IMR-90 (cell line): ENCODE results near the gene ELMO1. TPM values are rescaled to one million over a fixed set of nuclear protein-coding genes. Genes with fewer than 3 reads are reported as not detected.

Experiments
- ATAC-seq: fragments of 200-7000 bp; cut with Tn5 transposase; 2 replicates; pipeline ENCODE4 v1.9.1; 2020; ENCODE audit warnings: low read depth, mild to moderate bottlenecking, moderate library complexity
- BruUV-seq: library from RNA; stranded (reverse); fragments of 400-500 nt; replicated peaks from 2 replicates; lab custom pipeline; 2021; lab: Mats Ljungman, UMichigan
- CTCF ChIA-PET: fragments of 300-600 bp; formaldehyde crosslinking; extraction: SDS; loops from one replicate; lab custom pipeline; 2021; ENCODE audit warnings: antibody characterized with exemption; lab: Yijun Ruan, JAX
- POLR2A ChIA-PET: fragments of 300-600 bp; sonication (Branson Sonifier 250); formaldehyde crosslinking; loops from one replicate; lab custom pipeline; 2022; ENCODE audit warnings: antibody characterized with exemption; ENCODE audit not compliant: unreplicated experiment; lab: Charles Lee
- DNase-seq: peaks from one replicate; pipeline ENCODE4 v3.0.0; 2013
- H2AFZ ChIP-seq: replicated peaks from 2 replicates; pipeline ENCODE3; 2013; ENCODE audit warnings: low read length, mild to moderate bottlenecking; ENCODE audit not compliant: poor library complexity
- H2AK5ac ChIP-seq: 2 replicates; pipeline ENCODE4 v1.6.1; 2013; ENCODE audit warnings: low read depth, low read length, inconsistent platforms
- H2AK9ac ChIP-seq: replicated peaks from 2 replicates; pipeline ENCODE3; 2013; ENCODE audit warnings: mild to moderate bottlenecking, low read depth, low read length, moderate library complexity; ENCODE audit not compliant: poor library complexity
- H2BK120ac ChIP-seq: 2 replicates; pipeline ENCODE4 v1.6.1; 2013; ENCODE audit warnings: low read depth, low read length, inconsistent platforms
- H2BK15ac ChIP-seq: 3 replicates; pipeline ENCODE4 v1.6.1; 2013; ENCODE audit warnings: low read depth, low read length, inconsistent platforms
- H2BK20ac ChIP-seq: 2 replicates; pipeline ENCODE4 v1.6.1; 2013; ENCODE audit warnings: low read depth, mild to moderate bottlenecking, inconsistent platforms, low read length, moderate library complexity
- H2BK5ac ChIP-seq: 2 replicates; pipeline ENCODE4 v1.6.1; 2013; ENCODE audit warnings: mild to moderate bottlenecking, low read depth, low read length, inconsistent platforms; ENCODE audit not compliant: poor library complexity, severe bottlenecking
- H3K14ac ChIP-seq: replicated peaks from 2 replicates; pipeline ENCODE4 v1.6.1; 2013; ENCODE audit warnings: low read depth, low read length, inconsistent platforms
- H3K18ac ChIP-seq: 2 replicates; pipeline ENCODE4 v1.6.1; 2013; ENCODE audit warnings: low read depth, low read length, control low read depth
- H3K23ac ChIP-seq: 2 replicates; pipeline ENCODE4 v1.6.1; 2013; ENCODE audit warnings: low read depth, low read length, inconsistent platforms
- H3K27ac ChIP-seq: 2 replicates; pipeline ENCODE4 v1.5.1; 2013; ENCODE audit warnings: mild to moderate bottlenecking, control low read depth, low read length; ENCODE audit not compliant: insufficient read depth
- H3K27me3 ChIP-seq: 2 replicates; pipeline ENCODE4 v1.6.1; 2013; ENCODE audit warnings: low read length; ENCODE audit not compliant: control insufficient read depth, insufficient read depth
- H3K36me3 ChIP-seq: 2 replicates; pipeline ENCODE4 v1.6.1; 2013; ENCODE audit warnings: low read length, mixed read lengths; ENCODE audit not compliant: control insufficient read depth, insufficient read depth
- H3K4ac ChIP-seq: 2 replicates; pipeline ENCODE4 v1.6.1; 2013; ENCODE audit warnings: low read depth, low read length, inconsistent platforms
- H3K4me1 ChIP-seq: 2 replicates; pipeline ENCODE4 v1.6.1; 2013; ENCODE audit warnings: low read length, mixed read lengths; ENCODE audit not compliant: control insufficient read depth, insufficient read depth
- H3K4me2 ChIP-seq: 2 replicates; pipeline ENCODE4 v1.6.1; 2013; ENCODE audit warnings: low read depth, mild to moderate bottlenecking, control low read depth, low read length, moderate library complexity
- H3K4me3 ChIP-seq: 2 replicates; pipeline ENCODE4 v1.5.1; 2013; ENCODE audit warnings: low read depth, mild to moderate bottlenecking, control low read depth, low read length, moderate library complexity; ENCODE audit not compliant: insufficient read depth
- H3K56ac ChIP-seq: 2 replicates; pipeline ENCODE4 v1.6.1; 2013; ENCODE audit warnings: low read length, inconsistent platforms; ENCODE audit not compliant: insufficient read depth; ENCODE audit errors: extremely low read depth
- H3K79me1 ChIP-seq, 2 experiments: 2 replicates each; pipeline ENCODE4 v1.6.1; 2013; ENCODE audit warnings: low read length in 2 of 2, inconsistent platforms in 1 of 2, low read depth in 1 of 2
- H3K9ac ChIP-seq: 2 replicates; pipeline ENCODE4 v1.6.1; 2013; ENCODE audit warnings: low read depth, low read length, control low read depth
- H3K9me1 ChIP-seq: 2 replicates; pipeline ENCODE4 v1.6.1; 2013; ENCODE audit warnings: low read length, inconsistent platforms; ENCODE audit not compliant: insufficient read depth
- H3K9me3 ChIP-seq: 2 replicates; pipeline ENCODE4 v1.6.1; 2013; ENCODE audit warnings: low read length; ENCODE audit not compliant: control insufficient read depth, insufficient read depth
- H4K20me1 ChIP-seq: 2 replicates; pipeline ENCODE4 v1.6.1; 2013; ENCODE audit warnings: low read length, inconsistent platforms; ENCODE audit not compliant: insufficient read depth
- H4K5ac ChIP-seq: 2 replicates; pipeline ENCODE4 v1.6.1; 2013; ENCODE audit warnings: mild to moderate bottlenecking, low read depth, low read length, control low read depth
- H4K8ac ChIP-seq, 2 experiments: 2 replicates each; pipeline ENCODE4 v1.6.1; 2013; ENCODE audit warnings: low read depth in 2 of 2, low read length in 2 of 2, control low read depth in 1 of 2, inconsistent platforms in 1 of 2
- H4K91ac ChIP-seq: 2 replicates; pipeline ENCODE4 v1.6.1; 2013; ENCODE audit warnings: low read depth, low read length, inconsistent platforms; ENCODE audit not compliant: insufficient read depth
- BHLHE40 ChIP-seq: fragments of 150-350 bp; IDR thresholded peaks from 2 replicates; pipeline ENCODE4 v1.6.1; 2016; ENCODE audit warnings: mild to moderate bottlenecking, low read depth, low read length
- CEBPB ChIP-seq: IDR thresholded peaks from 2 replicates; pipeline ENCODE4 v1.6.1; 2012; ENCODE audit warnings: low read depth, low read length, improper control_type of control experiment
- CHD1 ChIP-seq: IDR thresholded peaks from 2 replicates; pipeline ENCODE4 v1.6.1; 2012; ENCODE audit warnings: low read depth, low read length, improper control_type of control experiment
- FOS ChIP-seq: fragments of 150-350 bp; IDR thresholded peaks from 2 replicates; pipeline ENCODE4 v1.6.1; 2016; ENCODE audit warnings: low read depth, low read length
- MAZ ChIP-seq: IDR thresholded peaks from 2 replicates; pipeline ENCODE4 v1.6.1; 2012; ENCODE audit warnings: low read depth, mild to moderate bottlenecking, low read length, improper control_type of control experiment, moderate library complexity, borderline replicate concordance
- MXI1 ChIP-seq: IDR thresholded peaks from 2 replicates; pipeline ENCODE4 v1.6.1; 2012; ENCODE audit warnings: low read depth, mild to moderate bottlenecking, low read length, moderate library complexity, borderline replicate concordance
- POLR2A ChIP-seq: IDR thresholded peaks from 2 replicates; pipeline ENCODE4 v1.6.1; 2012; ENCODE audit warnings: mild to moderate bottlenecking, low read depth, low read length
- WGBS, 2 experiments: methylation state at CpG; one replicate each; pipeline versions ENCODE4 v1.1.5 to v1.1.7; 2013; ENCODE audit warnings: missing lambda C conversion rate in 2 of 2; ENCODE audit not compliant: insufficient read length in 1 of 2; ENCODE audit errors: extremely low coverage in 2 of 2; 5-methylcytosine and 5-hydroxymethylcytosine counted together
- dilution Hi-C: fragments of 300-500 bp; cut with HindIII; formaldehyde crosslinking; loops from one replicate; pipeline ENCODE4 v1.14.3; 2018; ENCODE audit warnings: low sequenced_read_pairs; ENCODE audit not compliant: unreplicated experiment
- in situ Hi-C: fragments of 300-500 bp; cut with MboI; formaldehyde crosslinking; loops from 3 replicates; pipeline ENCODE4 v1.14.3; 2019; ENCODE audit warnings: low sequenced_read_pairs, inconsistent platforms, mixed read lengths
- intact Hi-C: fragments of 100-400 bp; cut with micrococcal nuclease; formaldehyde crosslinking; loops from 2 replicates; pipeline ENCODE4 v1.10.0; 2022
- polyA plus RNA-seq, 3 experiments: library from polyadenylated mRNA; depleted of rRNA; stranded (reverse); fragments of >200 nt; gene quantifications; 2 replicates each; pipeline ENCODE4 v1.2.3, GENCODE V29; 2012; ENCODE audit warnings: low replicate concordance in 1 of 3
- total RNA-seq: library from RNA; depleted of rRNA; stranded (reverse); fragments of >200 nt; gene quantifications from 2 replicates; pipeline ENCODE4 v1.2.3, GENCODE V29; 2012
- TF ChIP-seq, protein P1 (sequence below): conservative IDR thresholded peaks from 2 replicates; pipeline ENCODE4 v1.5.1; 2012; ENCODE audit warnings: mild to moderate bottlenecking, low read depth, low read length, improper control_type of control experiment
- TF ChIP-seq, protein P2 (sequence below): fragments of 150-350 bp; IDR thresholded peaks from 2 replicates; pipeline ENCODE4 v1.6.1; 2017; ENCODE audit warnings: mild to moderate bottlenecking, antibody characterized with exemption, low read length, low read depth

The ELMO1 gene
- total and polyA plus RNA-seq, 2 of the 4 experiments (the other 2 are of a cell fraction) = 0.03 TPM; not detected in 1

DNA sequence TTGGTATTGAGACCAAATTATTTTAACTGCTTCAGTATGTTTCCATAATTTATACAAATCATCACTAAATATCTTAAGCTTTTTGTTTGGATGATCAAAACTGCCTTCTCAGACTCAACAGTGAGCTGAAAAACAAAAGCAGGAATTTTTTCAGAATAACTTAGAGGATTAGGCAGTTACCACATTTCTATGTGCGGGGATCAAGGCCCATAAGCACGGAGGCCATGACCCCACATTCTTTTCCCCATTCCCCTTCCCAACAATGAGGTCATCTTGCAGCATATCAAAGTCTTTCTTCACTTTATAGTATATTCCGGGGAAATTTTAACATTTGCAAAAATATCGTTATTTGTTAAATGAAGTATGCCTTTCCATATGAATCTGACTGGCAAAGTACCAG lies 125.8 kb downstream of the ELMO1 start:
- intact Hi-C loops (no loop called here), in situ Hi-C loops (no loop called here), dilution Hi-C loops (no loop called here)
- Histone ChIP-seq H4K20me1 (no peaks in the 10 kb centered on the region), H4K8ac (no peak overlapping the region), H2AFZ (no peak overlapping the region), H4K91ac (no peak overlapping the region), H3K4me2 (no peak overlapping the region), H2AK5ac (no peak overlapping the region), H3K4me3 (no peak overlapping the region), H2BK120ac (no peak overlapping the region), H3K36me3 (no peaks in the 10 kb centered on the region), H3K9me1 (no peaks in the 10 kb centered on the region), H3K27ac (no peak overlapping the region), H4K5ac (no peak overlapping the region), H2AK9ac (no peak overlapping the region), H3K4me1 (no peaks in the 10 kb centered on the region), H3K79me1 (no peaks in the 10 kb centered on the region), H2BK20ac (no peak overlapping the region), H3K56ac (no peak overlapping the region), H3K27me3 (no peaks in the 10 kb centered on the region), H3K9ac (no peak overlapping the region), H2BK5ac (no peak overlapping the region), H2BK15ac (no peak overlapping the region), H3K9me3 (peaks cover 8% of the 10 kb centered on the region), H3K14ac (no peak overlapping the region), H3K18ac (no peak overlapping the region), H3K23ac (no peak overlapping the region), H3K4ac (no peak overlapping the region)
- no CpG with 5 or more reads among the region's 4 CpGs for WGBS, 2 experiments
- POLR2A ChIA-PET = no interaction called here
- no peak for DNase-seq
- TF ChIP-seq POLR2A (no peak), CEBPB (no peak), MAZ (no peak), FOS (no peak), BHLHE40 (no peak), MXI1 (no peak), CHD1 (no peak)
- TF ChIP-seq, protein P1, sequence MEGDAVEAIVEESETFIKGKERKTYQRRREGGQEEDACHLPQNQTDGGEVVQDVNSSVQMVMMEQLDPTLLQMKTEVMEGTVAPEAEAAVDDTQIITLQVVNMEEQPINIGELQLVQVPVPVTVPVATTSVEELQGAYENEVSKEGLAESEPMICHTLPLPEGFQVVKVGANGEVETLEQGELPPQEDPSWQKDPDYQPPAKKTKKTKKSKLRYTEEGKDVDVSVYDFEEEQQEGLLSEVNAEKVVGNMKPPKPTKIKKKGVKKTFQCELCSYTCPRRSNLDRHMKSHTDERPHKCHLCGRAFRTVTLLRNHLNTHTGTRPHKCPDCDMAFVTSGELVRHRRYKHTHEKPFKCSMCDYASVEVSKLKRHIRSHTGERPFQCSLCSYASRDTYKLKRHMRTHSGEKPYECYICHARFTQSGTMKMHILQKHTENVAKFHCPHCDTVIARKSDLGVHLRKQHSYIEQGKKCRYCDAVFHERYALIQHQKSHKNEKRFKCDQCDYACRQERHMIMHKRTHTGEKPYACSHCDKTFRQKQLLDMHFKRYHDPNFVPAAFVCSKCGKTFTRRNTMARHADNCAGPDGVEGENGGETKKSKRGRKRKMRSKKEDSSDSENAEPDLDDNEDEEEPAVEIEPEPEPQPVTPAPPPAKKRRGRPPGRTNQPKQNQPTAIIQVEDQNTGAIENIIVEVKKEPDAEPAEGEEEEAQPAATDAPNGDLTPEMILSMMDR = no peak
- TF ChIP-seq, protein P2, sequence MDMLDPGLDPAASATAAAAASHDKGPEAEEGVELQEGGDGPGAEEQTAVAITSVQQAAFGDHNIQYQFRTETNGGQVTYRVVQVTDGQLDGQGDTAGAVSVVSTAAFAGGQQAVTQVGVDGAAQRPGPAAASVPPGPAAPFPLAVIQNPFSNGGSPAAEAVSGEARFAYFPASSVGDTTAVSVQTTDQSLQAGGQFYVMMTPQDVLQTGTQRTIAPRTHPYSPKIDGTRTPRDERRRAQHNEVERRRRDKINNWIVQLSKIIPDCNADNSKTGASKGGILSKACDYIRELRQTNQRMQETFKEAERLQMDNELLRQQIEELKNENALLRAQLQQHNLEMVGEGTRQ = no peak
- no peak for ATAC-seq
- no TSS peak for BruUV-seq
- CTCF ChIA-PET = no interaction called here
